Midbrain (tissue), 1 donor: ENCODE measurements around the gene SEPHS2.

Source experiments
- DNase-seq: peaks from one replicate; lab custom pipeline; 2025; lab: John Stamatoyannopoulos, UW

The SEPHS2 gene

DNA sequence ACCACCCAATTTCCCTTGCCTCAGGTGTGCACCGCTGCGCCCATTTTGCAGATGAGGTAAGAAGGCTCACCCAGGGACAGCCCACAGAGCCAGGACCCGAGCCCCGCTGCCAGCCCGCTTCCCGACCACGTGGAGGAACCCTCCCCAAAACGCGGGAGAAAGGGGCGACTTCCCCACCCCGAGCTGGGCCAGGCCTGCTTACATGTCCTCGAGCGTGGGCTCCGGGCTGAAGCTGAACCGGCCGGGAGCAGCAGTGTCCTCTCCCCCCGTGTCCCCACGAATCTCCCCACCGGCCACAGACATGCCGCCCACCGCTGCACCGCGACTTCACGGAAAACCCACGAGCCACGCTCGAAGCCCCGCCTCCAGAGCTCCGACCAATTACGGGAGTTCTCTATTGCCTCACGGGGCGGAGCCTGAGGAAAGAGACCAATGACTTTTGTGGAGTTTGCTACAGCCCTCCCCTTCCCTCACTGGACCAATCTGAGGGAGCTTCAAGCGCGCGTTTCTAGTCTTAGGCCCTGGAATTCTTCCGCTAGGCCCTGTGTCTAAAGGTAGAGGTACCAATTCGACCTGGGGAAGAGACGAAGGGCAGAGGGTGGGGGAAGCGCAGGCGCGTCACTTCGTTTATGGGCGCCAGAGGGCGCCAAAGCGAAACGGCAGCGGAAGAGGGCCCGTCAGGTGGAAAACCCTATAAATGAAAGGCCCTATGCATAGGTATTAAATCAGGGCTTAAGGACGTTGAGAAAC, 15.8 kb downstream of the SEPHS2 start, which contains the start of gene DCTPP1:
Gene DCTPP1, minus strand, starts transcription at position 353 of the 750 bp plus-strand sequence. Its CDS starts 50 bp downstream, at position 303.
- DNase-seq, result peak; percentile 97

- no peak for DNase-seq
These were observed 16.3 kb downstream of the SEPHS2 start for GRCh38 chr16:30429418-30429677.

DNA sequence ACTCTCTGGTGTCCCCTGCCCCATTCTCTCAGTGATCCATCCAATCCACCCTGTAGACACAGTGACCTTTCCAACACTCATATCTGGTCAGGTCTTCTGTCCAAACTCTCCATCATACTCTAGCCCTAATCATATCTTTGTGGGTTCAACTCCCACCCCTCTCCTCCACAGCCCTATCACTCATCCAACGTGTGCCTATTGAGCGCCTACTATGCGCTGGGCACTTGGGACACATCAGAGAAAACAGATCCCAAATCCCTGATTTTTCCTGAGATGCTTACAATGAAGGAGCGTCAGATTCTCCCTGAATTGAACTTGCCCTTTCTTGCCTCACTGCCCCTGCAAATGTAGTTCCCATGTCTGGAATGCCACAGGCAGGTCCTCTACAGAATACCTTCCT, 17.6 kb downstream of the SEPHS2 start:
- no peak for DNase-seq

- DNase-seq, result no peak
These were observed 24.7 kb downstream of the SEPHS2 start for GRCh38 chr16:30421010-30421409.

- DNase-seq, result no peak
These were observed 27.1 kb downstream of the SEPHS2 start for GRCh38 chr16:30418350-30419181.

DNA sequence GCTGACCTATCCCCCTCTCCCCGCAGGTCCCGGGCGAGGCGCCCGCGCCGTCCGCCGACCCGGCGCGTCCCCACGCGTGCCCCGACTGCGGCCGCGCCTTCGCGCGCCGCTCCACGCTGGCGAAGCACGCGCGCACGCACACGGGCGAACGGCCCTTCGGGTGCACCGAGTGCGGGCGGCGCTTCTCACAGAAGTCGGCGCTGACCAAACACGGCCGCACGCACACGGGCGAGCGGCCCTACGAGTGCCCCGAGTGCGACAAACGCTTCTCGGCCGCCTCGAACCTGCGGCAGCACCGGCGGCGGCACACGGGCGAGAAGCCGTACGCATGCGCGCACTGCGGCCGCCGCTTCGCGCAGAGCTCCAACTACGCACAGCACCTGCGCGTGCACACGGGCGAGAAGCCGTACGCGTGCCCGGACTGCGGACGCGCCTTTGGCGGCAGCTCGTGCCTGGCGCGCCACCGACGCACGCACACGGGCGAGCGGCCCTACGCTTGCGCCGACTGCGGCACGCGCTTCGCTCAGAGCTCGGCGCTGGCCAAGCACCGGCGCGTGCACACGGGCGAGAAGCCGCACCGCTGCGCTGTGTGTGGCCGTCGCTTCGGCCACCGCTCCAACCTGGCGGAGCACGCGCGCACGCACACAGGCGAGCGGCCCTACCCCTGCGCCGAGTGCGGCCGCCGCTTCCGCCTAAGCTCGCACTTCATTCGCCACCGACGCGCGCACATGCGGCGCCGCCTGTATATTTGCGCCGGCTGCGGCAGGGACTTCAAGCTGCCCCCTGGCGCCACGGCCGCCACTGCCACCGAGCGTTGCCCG, 27.9 kb downstream of the SEPHS2 start:
- DNase-seq, result peak; percentile 79

DNA sequence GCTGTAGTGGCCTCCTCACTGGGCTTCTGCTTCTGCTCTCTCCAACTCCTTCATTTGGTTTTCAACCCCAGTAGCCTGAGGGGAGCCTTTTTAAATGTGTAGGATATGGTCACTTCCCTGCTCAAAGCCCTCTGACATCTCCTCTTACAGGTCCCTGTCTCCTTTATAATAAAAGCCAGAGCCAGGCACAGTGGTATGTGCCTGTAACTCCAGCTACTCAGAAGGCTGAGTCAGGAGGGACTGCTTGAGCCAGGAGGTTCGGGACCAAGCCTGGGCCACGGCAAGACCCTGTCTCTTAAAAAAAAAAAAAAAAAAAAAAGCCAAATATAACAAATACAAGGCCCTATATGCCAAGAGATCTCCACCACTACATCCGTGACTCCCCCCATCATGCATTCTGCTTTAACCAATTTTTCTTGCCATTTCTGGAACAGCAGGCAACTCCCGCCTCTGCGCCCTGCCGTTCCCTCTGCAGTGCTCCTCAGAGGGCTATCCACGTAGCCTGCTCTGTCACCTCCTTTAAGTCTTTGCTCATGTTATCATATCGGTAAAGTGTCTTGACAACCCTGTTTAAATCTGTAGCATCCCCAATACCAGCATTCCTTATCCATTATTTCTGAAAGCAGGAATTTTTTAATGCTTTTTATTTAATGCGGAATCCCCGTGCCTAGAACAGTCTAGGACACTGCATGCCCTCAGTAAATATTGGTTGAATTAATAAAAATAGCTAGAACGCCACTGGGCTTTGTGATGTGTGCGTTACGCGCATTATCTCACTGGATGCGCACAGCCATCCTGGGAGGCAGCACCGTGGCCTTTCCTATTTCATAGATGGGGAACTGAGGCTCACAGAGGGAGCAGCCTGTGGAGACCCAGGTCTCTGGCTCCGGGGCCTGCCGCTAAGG, 28.8 kb downstream of the SEPHS2 start:
- DNase-seq, result no peak

GRCh38 chr16:30416047-30416603, 29.5 kb downstream of the SEPHS2 start:
- DNase-seq, result no peak

GRCh38 chr16:30414159-30414558, 31.5 kb downstream of the SEPHS2 start:
- no peak for DNase-seq

DNA sequence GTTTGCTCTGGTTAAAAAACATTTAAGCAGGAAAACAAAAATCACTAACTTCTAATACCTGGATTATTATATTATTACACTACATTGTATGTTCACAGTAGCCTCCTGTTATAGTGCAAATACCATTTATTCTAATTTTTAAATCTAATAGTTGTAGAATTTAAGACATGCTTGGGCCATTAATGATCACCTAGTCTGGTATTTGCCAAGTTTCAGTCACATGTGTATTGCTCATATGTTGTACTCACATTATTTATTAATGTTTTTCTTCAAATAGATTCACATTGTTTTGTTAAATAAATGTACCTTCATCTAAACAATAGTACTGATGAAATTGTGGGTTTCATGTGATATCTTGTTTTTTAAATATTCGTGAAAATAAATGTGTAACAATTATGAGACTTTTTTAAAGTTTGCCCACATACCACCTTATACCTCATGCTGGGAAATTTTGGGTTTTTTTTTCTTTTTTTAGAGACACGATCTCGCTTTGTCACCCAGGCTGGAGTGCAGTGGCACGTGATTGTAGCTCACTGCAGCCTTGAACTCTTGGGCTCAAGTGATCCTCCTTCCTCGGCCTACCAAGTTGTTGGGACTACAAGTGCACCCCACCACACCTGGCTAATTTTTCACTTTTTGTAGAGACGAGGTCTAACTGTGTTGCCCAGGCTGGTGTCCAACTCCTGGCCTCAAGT, 32.4 kb downstream of the SEPHS2 start:
- no peak for DNase-seq

GRCh38 chr16:30409125-30410060, 36.3 kb downstream of the SEPHS2 start:
- DNase-seq, result peak; percentile 92

- DNase-seq, result no peak
These were observed 37.7 kb downstream of the SEPHS2 start for GRCh38 chr16:30407804-30408534.

DNA sequence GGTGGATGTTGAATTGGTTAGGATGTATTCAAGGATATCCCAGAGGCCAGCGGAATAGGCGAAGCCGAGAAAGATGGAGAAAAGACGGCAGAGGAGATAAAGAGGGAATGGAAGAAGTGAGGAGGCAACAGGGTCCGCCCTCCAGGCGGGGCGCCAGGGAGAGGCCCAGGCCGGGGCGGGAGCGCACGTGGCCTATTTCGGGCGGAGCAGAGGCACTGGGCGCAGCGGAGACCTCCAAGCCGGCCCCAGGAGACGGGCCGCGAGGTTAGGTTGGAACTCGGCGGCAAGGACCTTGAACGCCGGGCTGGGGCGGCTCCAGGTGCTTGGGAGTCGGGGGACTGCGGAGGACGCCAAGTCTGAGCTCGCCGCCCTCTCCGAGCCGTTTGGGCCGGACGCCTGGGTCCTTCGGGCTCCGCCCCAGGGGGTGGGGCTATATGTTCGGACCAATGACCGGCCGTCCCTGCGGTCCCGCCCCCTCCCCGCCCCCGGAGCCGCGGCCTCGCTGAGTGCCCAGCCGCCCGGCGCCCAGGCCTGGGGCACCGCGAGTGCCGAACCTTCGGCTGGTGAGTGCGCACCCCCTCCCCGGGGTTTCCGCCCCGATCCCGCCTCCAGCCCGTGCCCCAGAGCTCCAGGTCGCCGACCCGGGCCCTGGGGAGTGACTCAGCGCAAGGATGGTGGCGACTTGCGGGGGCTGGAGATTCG, 38.4 kb downstream of the SEPHS2 start, which contains the start of gene ZNF771:
Gene ZNF771, plus strand, starts transcription at position 505 of the 702 bp plus-strand sequence. CDS start 448 bp downstream, outside the sequence.
- peak; percentile 94 for DNase-seq

GRCh38 chr16:30406795-30407101, 38.9 kb downstream of the SEPHS2 start:
- DNase-seq, result no peak

DNA sequence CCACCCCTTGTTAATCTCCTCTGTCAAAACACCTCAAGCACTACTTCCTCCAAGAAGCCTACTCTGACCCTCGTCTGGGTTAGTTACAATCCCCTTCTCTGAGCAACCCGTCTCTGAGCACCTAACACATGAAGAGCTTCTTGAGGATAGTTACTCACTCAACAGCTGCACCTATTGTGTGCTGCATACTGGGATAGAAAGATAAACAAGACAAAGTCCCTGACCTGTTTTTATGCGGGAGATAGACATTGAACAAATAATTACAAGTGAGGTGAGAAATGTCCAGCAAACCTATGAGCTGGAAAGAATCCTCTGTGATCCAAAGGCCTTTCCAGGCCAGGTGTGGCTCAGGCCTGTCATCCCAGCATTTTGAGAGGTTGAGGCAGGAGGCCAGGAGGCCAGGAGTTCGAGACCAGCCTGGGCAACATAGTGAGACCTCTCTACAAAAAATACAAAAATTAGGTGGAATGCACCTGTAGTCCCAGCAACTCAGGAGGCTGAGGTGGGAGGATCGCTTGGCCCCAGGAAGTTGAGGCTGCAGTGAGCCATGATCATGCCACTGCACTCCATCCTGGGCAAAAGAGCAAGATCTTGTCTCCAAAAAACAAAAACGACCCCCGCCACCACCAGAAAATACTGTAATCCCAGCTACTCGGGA, 43.8 kb downstream of the SEPHS2 start:
- no peak for DNase-seq

DNA sequence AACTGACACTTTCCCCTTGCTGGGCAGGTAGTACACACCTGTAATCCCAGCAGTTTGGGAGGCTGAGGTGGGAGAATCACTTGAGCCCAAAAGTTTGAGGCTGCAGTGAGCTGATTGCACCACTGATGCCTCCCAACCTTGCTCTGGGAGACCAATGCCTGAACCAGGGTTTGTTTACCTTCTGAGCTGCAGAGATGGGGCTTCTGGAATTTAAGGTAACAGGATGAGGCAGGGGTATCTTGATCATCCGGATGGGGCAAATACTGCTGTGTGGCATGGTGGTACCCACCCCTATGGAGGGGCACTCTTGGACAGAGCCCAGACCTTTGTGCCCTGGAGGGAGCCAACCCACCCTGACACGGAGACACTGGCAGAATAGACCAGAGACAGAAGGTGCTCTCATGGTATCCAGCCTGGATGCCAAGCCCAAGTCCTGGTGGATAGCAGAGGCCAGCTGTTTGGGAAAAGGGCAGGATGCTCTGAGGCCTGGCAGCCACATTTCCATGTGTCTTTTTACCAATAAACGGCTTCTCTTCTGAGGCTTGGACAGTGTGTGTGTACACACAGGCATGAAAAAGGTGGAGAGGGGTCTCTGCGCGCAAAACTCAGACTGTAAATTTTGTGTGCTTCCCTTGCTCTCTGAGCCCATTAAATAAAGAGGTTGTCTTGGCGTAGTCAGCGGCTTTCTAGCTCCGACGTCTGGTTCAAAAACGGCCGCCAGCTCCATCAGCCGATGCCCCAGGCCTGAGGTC, 46.1 kb downstream of the SEPHS2 start:
- DNase-seq, result no peak
